NOMO-1 treated with dmso at 0.1 percent for 144 hours (cell line): Measurements from ENCODE around the gene ENTPD1.

ENCODE experiments used
- DNase-seq: peaks from one replicate; lab custom pipeline; 2025; ENCODE audit not compliant: unreplicated experiment; lab: John Stamatoyannopoulos, UW

Gene ENTPD1

DNA sequence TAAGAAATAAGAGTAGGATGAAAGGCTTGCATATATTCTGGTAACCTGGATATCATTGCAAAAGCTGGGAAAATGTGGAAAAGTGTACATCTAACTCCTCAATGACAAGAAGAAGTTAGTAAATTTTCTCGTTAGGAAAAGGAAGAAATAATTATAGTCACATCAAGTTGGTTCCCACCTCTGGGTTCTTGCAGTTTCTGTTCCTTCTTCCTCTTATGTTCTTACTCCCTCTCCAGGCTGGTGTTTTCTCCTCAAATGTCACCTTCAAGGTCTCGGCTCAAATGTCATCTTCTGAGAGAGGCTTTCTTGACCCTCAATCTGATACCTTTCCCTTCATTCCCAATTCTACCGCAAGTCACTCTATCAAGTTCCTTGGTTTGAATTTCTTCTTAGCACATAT is 64.4 kb downstream of the ENTPD1 start:
- DNase-seq, result peak; percentile 14

DNA sequence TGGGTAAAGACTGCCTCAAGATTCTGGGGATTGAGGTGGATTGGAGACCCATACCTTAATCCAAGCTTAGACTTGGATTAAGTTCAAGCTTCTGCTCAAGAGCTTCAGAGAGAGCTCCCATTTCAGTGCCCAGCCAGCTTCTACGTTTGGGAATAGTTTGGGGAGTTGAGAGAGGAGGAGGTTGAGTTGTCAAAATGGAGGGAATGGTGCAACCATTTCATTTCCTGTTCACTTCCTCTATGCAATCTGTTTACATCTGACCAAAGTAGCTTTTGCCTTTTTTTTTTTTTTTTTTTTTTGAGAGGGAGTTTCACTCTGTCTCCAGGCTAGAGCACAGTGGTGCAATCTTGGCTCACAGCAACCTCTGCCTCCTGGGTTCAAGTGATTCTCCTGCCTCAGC is 65.8 kb downstream of the ENTPD1 start:
- DNase-seq, result peak; percentile 23

DNA sequence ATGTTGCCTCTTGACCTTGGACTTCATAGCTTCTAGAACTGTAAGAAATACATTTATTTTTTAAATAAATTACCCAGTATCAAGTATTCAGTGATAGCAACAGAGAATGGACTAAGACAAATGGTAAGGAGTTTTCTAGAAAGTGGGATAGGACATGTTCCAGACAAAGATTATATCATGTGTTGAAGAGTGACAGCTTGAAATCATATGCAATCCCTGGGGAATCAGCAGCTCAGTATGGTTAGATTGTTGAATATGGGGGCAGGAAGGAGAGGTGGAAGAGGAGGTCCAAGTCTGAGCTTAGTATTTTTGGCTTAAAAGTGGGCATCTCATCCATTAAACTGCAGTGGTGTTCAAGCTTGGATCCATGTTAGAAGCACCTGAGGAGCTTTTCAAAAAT is 74.1 kb downstream of the ENTPD1 start:
- no peak for DNase-seq

DNA sequence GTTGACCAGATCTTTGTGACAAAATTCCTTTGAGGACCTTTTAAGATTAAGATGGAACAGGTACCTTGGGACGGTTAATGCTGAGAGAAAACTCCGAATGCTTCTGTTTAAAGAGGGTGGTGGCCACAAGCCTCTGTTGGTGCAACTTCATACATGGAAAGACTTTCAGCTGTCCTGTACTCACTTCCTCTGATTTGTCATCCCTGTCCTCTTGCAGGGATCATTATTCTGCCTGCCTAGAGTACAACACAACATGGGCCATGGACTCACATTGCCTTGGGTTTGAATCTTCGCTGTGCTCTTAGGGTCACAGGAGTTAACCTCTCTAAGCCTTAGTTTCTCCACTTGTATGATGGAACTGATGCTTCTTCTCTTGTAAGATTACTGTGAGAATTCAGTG is 75.1 kb downstream of the ENTPD1 start:
- no peak for DNase-seq

DNA sequence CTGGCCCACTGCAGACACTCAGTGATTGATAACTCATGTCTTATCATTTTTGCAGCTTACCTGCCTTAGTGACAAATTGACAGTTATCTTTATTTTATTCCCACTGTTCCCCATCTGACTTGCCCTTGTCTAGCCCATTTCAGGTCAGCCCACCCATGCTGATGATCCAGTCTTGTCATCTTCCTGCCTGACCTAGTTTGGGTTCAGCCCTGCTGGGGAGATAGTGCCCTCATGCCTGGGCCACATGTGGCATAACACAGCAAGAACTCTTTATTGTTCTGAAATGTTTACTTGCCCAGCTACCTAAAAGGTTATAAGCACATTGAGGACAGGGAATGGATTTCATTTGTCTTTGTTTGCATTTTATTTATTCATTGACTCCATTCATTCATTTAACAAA is 75.6 kb downstream of the ENTPD1 start:
- no peak for DNase-seq

DNA sequence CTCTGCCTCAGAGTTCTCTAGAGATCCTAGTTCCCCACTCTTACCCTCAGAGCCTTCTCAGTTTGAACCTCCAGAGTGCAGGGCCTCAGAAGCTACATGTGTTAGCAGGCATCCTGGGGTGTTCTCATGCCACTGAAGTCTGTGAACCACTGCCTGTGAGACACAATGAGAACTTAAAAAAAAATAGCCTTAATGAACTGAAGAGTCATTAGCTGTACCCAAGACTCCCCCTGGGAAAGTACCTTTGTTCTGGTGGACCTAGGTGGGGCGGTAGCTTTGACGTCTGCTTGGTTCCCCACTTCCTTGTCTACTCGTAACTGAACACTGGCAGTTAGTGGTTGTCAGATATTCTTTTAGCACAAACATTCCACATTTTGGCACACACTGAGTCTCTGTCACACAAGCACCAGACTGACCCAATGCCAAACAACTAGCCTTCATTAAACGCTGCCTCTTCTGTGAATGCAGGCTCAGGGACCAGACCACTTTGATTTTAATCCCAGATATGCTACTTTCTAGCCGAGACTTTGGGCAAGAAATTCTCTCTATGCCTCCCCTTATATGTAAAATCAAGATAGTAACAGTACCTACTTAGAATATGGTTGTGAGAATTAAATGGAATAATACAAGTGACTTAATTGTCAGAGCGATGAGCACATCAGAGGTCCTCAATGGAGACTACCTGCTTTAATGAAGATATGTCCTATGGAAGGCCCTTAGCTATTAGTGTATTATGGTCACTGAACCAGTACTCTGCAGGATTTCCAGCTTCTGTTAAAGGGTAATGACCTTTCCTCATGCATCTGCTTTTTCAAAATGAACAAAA is 76.5 kb downstream of the ENTPD1 start:
- no peak for DNase-seq

DNA sequence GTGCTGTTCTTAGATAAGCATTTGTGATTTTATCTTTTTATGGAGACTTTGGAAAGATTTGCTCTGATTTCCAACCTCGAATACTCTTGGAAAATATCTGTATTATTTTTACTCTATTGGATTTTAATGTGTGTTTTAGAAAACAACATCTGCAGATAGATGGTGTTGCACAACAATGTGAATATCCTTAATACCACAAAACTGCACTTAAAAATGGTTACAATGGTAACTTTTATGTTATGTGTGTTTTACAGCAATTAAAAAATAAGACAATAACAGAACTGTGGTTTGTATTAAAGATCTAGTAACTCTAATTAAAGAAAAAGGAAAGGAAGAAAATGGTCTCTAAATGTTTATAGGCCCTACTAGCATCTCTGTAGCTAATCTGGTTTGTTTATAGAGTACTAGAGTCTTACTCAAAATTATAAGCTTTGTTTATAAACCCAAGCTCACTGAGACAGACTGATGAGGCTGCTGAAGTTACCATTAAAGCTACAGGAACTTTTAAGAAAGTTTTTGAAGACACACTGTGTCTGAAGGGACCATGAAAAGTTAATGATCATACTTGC is 77.2 kb downstream of the ENTPD1 start:
- DNase-seq, result no peak

DNA sequence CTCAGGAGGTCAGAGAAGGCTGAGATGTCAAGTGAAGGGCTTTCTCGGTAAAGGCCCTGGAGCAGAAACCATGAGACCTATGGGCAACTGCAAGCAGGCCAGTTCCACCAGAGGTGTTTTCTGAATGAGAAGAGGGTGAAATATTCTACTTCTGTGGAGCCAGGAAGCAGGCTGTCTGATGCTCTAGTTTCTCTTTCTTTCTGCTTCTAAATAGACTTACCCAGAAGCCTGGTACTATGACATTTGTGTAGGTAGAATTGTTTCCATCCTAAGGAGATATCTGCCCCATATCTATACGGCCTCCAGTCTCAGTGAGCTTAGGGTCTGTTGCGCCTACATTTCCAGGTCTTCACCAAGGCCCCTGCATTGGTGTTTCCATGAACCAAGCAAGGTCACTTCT is 78.4 kb downstream of the ENTPD1 start:
- no peak for DNase-seq

DNA sequence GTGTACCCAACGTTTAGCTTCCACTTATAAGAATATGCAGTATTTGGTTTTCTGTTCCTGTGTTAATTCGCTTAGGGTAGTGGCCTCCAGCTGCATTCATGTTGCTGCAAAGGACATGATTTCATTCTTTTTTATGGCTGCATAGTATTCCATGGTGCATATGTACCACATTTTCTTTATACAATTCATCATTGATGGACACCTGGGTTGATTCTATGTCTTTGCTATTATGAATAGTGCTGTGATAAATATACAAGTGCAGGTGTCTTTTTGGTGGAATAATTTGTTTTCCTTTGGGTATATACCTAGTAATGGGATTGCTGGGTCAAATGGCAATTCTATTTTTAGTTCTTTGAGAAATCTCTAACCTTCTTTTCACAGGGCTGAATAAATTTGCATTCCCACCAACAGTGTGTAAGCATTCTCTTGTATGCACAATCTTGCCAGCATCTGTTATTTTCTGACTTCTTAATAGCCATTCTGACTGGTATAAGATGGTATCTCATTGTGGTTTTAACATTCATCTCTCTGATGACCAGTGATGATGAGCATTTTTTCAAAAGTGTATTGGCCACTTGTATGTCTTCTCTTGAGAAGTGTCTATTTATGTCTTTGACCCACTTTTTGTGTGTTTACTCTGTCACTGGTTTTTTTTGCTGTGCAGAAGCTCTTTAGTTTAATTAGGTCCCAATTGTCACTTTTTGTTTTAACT is 79.3 kb downstream of the ENTPD1 start:
- no peak for DNase-seq

DNA sequence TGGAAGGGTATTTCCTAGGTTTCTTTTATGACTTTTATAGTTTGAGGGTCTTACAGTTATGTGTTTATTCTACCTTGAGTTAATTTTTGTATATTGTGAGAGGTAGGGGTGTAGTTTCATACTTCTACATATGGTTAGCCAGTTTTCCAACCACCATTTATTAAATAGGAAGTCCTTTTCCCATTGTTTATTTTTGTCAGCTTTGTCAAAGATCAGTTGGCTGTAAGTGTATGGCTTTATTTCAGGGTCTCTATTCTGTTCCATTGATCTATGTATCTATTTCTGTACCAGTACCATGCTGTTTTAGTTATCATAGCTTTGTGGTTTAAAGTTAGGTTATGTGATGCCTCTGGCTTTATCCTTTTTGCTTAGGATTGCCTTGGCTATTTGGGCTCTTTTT is 79.9 kb downstream of the ENTPD1 start:
- DNase-seq, result no peak

DNA sequence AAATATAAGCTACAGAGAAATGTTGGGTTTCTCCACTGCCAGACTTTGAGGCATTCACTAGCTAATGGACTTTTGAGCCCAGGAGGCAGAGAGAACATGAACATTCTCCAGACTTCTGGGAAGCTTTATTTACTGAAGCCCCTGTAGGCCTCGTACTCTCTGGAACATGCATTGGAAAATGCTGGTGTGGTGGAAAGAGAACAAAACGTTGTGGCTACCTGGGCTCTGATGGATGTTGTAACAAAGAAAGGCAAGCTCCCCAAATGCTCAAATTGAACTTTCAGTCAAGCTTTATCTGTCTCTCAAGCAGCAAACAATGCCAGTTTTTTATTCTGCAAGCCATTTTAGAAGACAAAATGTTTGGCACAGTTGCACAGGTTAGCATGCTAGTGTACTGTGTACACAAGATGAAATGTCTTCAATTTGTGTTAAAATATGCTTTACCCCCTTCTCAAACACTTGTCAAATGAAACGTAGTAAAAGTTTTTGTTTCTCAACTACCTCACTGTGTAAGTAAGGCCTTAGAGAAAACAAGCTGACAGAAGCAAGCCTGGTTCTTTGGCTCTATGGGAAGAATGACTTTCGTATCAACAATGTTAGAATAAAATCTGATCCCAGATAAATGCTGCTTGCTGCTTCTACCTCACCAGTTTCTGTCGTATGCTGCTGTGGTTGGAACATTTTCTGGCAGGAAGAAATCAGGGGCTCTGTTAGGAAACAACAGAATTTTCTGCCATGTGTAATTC is 80.8 kb downstream of the ENTPD1 start:
- no peak for DNase-seq

DNA sequence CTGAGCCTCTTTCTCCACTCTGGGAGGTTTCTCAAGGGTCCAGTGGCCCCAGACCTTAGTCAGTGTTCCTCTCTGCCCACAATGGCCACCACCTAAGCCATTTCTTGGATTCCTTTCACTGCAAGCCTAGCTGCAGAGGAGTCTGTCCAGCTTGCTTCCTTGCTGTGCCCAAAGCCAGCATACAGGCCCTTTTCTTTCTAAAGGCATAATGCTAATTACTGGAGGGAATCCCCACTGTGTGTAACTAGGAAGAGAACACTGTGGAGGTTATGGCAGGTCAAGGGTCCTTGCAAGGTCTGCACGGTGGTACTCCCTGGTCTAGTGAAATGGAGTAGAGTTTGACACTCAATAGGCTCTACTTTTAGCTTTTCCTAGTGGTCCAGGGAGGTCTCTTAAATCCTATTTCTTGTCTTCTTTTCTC is 81.4 kb downstream of the ENTPD1 start:
- DNase-seq, result no peak

DNA sequence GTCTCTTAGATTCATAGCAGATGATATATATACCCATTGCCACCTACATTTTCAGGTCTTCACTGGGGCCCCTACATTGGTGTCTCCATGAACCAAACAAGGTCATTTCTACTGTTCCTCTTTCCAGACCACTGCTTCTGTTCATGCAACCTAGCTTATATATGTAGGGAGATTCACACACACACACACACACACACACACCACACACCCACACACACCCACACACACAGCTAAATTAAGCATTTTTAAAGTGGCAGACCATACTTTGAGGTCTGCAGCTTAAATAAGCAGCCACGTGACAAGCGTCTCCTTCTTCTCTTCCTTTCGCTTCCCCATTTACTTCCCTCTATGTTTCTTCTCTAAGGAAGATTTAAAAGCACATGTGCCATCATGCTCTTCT is 81.8 kb downstream of the ENTPD1 start:
- peak; percentile 72 for DNase-seq

DNA sequence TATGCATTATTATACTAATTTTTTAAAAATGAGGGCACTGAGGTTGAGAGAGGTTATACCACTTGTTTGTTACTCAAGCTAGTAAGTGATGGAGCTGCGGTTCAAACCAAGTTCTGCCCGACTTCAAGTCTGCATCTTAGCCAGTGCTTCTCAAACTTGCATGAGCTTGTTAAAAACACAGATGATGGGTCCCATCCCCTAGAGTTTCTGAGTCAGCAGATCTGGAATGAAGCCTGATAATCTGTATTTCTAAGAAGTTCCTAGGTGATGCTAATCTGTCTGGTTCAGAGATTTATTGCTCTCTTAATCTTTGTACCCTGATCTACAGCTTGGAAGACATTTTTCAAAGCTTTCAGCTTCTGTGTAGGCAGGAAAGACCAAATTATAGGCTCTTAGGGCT is 84.2 kb downstream of the ENTPD1 start:
- DNase-seq, result no peak

DNA sequence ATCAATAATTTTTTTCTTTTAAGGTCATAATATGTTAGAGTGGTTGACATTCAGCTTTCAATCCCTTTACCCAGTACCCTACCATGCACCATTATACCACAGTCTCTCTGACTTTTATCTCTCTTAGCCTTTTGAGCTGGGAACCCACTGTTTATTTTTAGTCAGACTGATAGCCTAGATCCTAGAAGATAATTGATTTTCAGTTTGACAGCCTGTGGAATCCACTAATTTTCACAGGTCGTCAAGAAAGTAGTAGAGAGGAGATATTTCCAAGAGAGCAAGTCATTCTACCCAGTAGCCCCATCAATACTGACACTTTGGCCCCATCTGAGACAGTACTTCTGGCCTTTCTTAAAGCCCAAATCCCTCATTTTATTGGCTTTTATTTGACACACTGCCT is 84.7 kb downstream of the ENTPD1 start:
- DNase-seq, result no peak

DNA sequence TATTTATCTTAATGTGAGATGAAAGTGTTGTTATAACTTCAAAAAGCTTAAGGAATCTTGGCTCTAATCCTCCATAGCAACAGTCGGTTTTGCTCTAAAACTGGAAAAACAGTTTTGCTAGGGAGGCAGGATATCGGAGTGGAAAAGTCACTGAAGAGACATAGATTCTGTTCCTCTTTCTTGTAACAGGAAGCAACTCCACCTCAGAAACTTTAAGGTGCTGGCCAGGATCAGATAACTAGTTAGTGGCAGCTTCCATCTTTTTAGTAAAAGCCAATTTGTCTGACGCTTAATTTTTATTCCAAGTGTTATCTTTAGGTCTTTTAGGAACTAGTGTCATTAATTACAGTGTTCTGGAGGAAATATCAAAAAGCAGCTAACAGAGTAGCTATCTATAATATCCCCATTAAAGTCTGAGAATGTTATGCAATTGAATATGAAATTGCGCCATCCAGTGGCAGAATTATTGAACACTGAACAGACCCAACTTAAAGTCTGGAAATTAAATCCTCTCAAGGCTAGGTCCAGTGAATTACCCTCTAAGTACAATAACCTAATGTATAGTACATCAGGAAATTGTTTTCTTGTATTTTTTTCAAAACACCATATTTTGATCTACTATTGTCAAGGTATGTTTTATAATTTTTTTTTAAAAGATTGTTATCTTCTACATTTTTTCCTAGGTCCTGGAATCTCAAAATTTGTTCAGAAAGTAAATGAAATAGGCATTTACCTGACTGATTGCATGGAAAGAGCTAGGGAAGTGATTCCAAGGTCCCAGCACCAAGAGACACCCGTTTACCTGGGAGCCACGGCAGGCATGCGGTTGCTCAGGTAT is 85.9 kb downstream of the ENTPD1 start:
- DNase-seq, result peak; percentile 46

DNA sequence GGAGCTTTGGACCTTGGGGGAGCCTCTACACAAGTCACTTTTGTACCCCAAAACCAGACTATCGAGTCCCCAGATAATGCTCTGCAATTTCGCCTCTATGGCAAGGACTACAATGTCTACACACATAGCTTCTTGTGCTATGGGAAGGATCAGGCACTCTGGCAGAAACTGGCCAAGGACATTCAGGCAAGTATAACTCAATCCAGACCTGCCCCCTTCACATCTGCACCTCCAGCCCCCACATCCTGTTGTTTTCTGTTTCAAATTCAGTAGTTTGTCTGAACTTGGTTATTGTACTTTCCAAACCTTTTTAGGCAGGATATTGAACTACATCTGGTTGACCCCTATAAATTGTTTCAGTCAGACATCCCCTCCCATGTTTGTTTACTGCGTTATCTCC is 89.4 kb downstream of the ENTPD1 start:
- no peak for DNase-seq

DNA sequence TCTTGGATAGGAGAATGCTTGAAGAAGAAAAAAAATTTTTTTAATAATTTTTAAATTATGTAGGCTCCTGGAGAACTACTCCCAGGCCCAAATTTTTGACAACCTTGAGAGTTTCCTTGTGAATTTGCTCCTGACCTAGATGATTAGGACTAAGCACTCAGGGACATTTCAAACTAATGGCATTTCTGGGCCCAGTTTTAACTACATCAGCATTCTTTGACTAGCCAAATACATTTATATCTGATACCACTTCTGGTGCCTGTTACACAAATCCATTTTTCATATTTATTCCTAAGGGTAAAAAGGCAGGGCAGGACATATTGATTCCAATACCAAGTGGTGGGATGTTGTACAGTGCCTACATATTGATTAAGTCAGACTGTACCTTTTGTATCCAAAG is 91.0 kb downstream of the ENTPD1 start:
- no peak for DNase-seq

DNA sequence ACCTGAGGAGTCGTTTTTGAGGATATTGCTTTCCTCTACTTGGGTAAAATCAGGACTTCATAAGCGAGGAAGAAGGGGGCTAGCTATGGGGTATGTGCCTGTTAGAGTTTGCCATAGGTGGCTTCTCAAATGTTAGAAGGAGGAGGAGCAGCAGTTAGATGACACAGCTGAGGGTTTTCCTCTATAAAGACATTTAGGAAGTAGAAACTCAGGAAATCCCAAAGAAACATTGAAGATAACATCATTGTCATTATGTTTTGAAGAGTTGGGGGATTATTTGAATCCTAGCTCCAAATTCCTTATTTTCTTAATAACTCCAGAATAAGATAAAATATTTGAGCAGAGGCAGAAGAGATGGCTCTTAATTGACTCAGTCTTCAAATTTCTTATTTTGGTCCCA is 92.9 kb downstream of the ENTPD1 start:
- no peak for DNase-seq

DNA sequence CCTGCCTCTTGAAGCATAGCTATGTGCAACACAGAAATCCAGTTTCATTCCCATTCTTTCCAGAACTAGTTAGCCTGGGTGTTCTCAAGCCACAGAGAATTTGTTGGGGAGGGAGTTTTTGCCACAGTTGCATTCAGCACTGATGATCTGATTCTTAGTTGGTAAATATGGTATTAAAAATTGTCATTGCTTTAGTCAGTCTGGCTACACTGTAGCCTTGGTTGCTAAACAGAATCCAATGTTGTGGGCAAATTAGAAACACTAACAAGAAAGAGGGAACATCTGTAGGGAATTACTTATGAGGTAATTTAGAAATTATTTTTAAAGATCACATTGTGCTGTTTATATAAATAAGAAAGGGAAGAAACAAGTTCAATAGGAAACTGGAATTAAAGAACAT is 94.8 kb downstream of the ENTPD1 start:
- DNase-seq, result no peak
